Activated naive CD4-positive, alpha-beta T cell treated with anti-CD3 and anti-CD28 coated beads, Interleukin-2, amount 50 U/mL, for 16 hours (primary cell): ENCODE data around the gene C4orf54.

ENCODE experiments used
- DNase-seq: peaks from one replicate; pipeline ENCODE4 v3.0.0-alpha.2; 2020

C4orf54 gene

GRCh38 chr4:99657798-99658197, at the start of gene C4orf54:
TSS of gene C4orf54 (minus strand) at chr4:99657828. CDS start at chr4:99654648, 3,180 bp downstream.
- no peak for DNase-seq

GRCh38 chr4:99705891-99706290, 48.3 kb upstream of the C4orf54 start:
- DNase-seq = no peak

GRCh38 chr4:99696801-99697200, 39.2 kb upstream of the C4orf54 start:
- no peak for DNase-seq

- no peak for DNase-seq
Measured at GRCh38 chr4:99693140-99693539, 35.5 kb upstream of the C4orf54 start.

GRCh38 chr4:99690990-99691389, 33.4 kb upstream of the C4orf54 start:
- DNase-seq = no peak

- no peak for DNase-seq
Measured at GRCh38 chr4:99690472-99690871, 32.8 kb upstream of the C4orf54 start.

- no peak for DNase-seq
Measured at GRCh38 chr4:99687120-99687519, 29.5 kb upstream of the C4orf54 start.

GRCh38 chr4:99685234-99685633, 27.6 kb upstream of the C4orf54 start:
- DNase-seq = no peak

GRCh38 chr4:99683895-99684294, 26.3 kb upstream of the C4orf54 start:
- DNase-seq = no peak

- DNase-seq = no peak
Measured at GRCh38 chr4:99679976-99680375, 22.3 kb upstream of the C4orf54 start.

- no peak for DNase-seq
Measured at GRCh38 chr4:99679204-99679603, 21.6 kb upstream of the C4orf54 start.

- DNase-seq = no peak
Measured at GRCh38 chr4:99677161-99677560, 19.5 kb upstream of the C4orf54 start.

- DNase-seq = no peak
Measured at GRCh38 chr4:99670409-99671073, 12.9 kb upstream of the C4orf54 start.

GRCh38 chr4:99669084-99669483, 11.5 kb upstream of the C4orf54 start:
- no peak for DNase-seq

GRCh38 chr4:99668472-99668871, 10.8 kb upstream of the C4orf54 start:
- no peak for DNase-seq

GRCh38 chr4:99665983-99666382, 8.4 kb upstream of the C4orf54 start:
- DNase-seq = no peak

GRCh38 chr4:99664716-99665115, 7.1 kb upstream of the C4orf54 start:
- no peak for DNase-seq

GRCh38 chr4:99661907-99662306, 4.3 kb upstream of the C4orf54 start:
- no peak for DNase-seq

- no peak for DNase-seq
Measured at GRCh38 chr4:99658666-99659065, 1.0 kb upstream of the C4orf54 start.

- DNase-seq = no peak
Measured at GRCh38 chr4:99655308-99656081, 2.1 kb downstream of the C4orf54 start.

- DNase-seq = no peak
Measured at GRCh38 chr4:99654361-99654761, 3.3 kb downstream of the C4orf54 start.

GRCh38 chr4:99653916-99654315, 3.7 kb downstream of the C4orf54 start:
- DNase-seq = no peak

GRCh38 chr4:99652596-99653436, 4.8 kb downstream of the C4orf54 start:
- DNase-seq = no peak
